Skin of body (tissue), 2 donors: ENCODE measurements around the gene ADAP2. TPM values are rescaled to one million over a fixed set of nuclear protein-coding genes. Genes with fewer than 3 reads are reported as not detected.

Experiments
- small RNA-seq: library from RNA; depleted of rRNA; stranded (forward); fragments of <200 nt; gene quantifications from one replicate; pipeline ENCODE3, GENCODE V24; 2014; ENCODE audit warnings: low replicate concordance
- total RNA-seq: library from RNA; depleted of rRNA; stranded (reverse); fragments of >200 nt; gene quantifications from one replicate; pipeline ENCODE4 v1.2.3, GENCODE V29; 2014

ADAP2 gene
- total RNA-seq, 1 donor from 2014 or later = 10.1 TPM

Small RNAs within 50 kb of the gene (small RNA-seq; reads per million reads assigned to genes)
- gene AC138207.3 (not detected), gene RN7SL138P (not detected)

Other genes with a start within 250 kb of the ADAP2 start
- 15.7 TPM for gene CRLF3, start 97.3 kb upstream of the ADAP2 start, total RNA-seq
- gene ATAD5, start 90.0 kb upstream of the ADAP2 start, total RNA-seq = 5.1 TPM
- 11.7 TPM for gene TEFM, start 15.7 kb upstream of the ADAP2 start, total RNA-seq
- 10.6 TPM for gene RNF135, start 49.1 kb downstream of the ADAP2 start, total RNA-seq
- gene NF1, start 173.0 kb downstream of the ADAP2 start, total RNA-seq = 70.9 TPM